Endodermal cell (in vitro differentiated cells): ENCODE data around the gene CD40LG. TPM values are rescaled to one million over a fixed set of nuclear protein-coding genes. Genes with fewer than 3 reads are reported as not detected.

Experiments
- DNase-seq: peaks from one replicate; pipeline ENCODE4 v3.0.0-alpha.2; 2017
- H3K27ac ChIP-seq: 2 replicates; pipeline ENCODE4 v1.5.1; 2013; ENCODE audit warnings: mild to moderate bottlenecking, low read depth, low read length, moderate library complexity
- H3K27me3 ChIP-seq: 2 replicates; pipeline ENCODE4 v1.6.1; 2013; ENCODE audit warnings: mild to moderate bottlenecking, low read length, moderate library complexity; ENCODE audit not compliant: insufficient read depth, control insufficient read depth, poor library complexity, severe bottlenecking
- H3K36me3 ChIP-seq: 2 replicates; pipeline ENCODE4 v1.7.0; 2013; ENCODE audit warnings: mild to moderate bottlenecking, low read length, moderate library complexity; ENCODE audit not compliant: control insufficient read depth, insufficient read depth
- H3K4me1 ChIP-seq: one replicate; pipeline ENCODE4 v1.7.0; 2013; ENCODE audit warnings: low read length; ENCODE audit not compliant: control insufficient read depth, insufficient read depth
- H3K4me3 ChIP-seq: 2 replicates; pipeline ENCODE4 v1.5.1; 2013; ENCODE audit warnings: mild to moderate bottlenecking, low read length, moderate library complexity
- H3K9ac ChIP-seq: 2 replicates; pipeline ENCODE4 v1.6.1; 2013; ENCODE audit warnings: mild to moderate bottlenecking, low read length, moderate library complexity; ENCODE audit not compliant: poor library complexity, severe bottlenecking; ENCODE audit errors: extremely low read depth
- H3K9me3 ChIP-seq: 2 replicates; pipeline ENCODE4 v1.6.1; 2013; ENCODE audit warnings: mild to moderate bottlenecking, low read length, moderate library complexity; ENCODE audit not compliant: control insufficient read depth
- H3K27ac Mint-ChIP-seq: 2 replicates; pipeline ENCODE4 v1.8.0; 2020; ENCODE audit warnings: mixed read lengths
- H3K27me3 Mint-ChIP-seq: 2 replicates; pipeline ENCODE4 v1.8.0; 2021; ENCODE audit warnings: mild to moderate bottlenecking, mixed read lengths; ENCODE audit not compliant: insufficient read depth
- H3K36me3 Mint-ChIP-seq: 2 replicates; pipeline ENCODE4 v1.8.0; 2020; ENCODE audit warnings: low read depth, mixed read lengths
- H3K4me1 Mint-ChIP-seq: 2 replicates; pipeline ENCODE4 v1.8.0; 2020; ENCODE audit warnings: mixed read lengths
- H3K4me3 Mint-ChIP-seq: 2 replicates; pipeline ENCODE4 v1.8.0; 2020; ENCODE audit warnings: mild to moderate bottlenecking, moderate library complexity, mixed read lengths
- H3K9me3 Mint-ChIP-seq: 2 replicates; pipeline ENCODE4 v1.8.0; 2020; ENCODE audit warnings: mild to moderate bottlenecking, mixed read lengths
- WGBS, 2 experiments: methylation state at CpG; one replicate each; pipeline versions ENCODE4 v1.1.5 to v1.1.7; 2013; ENCODE audit warnings: missing lambda C conversion rate in 2 of 2, mixed read lengths in 1 of 2; ENCODE audit not compliant: insufficient coverage in 1 of 2, insufficient read length in 1 of 2; 5-methylcytosine and 5-hydroxymethylcytosine counted together
- total RNA-seq, 2 donors: library from RNA; stranded (reverse); fragmentation: NEBNext Ultra II Directional in 1 of 2; extraction: Animal tissue kit (Norgen Biotek cat#: 25700) in 1 of 2; gene quantifications; 2 replicates in 1 of 2; 3 replicates in 1 of 2; pipeline ENCODE4 v1.2.1, GENCODE V29; 2021
- TF ChIP-seq, protein P1 (sequence below): fragments of 200-600 bp; sonication (generic); conservative IDR thresholded peaks from 2 replicates; pipeline ENCODE4 v1.5.0; 2021; ENCODE audit warnings: antibody characterized with exemption, mild to moderate bottlenecking

CD40LG gene
- total RNA-seq, 2 donors from 2014 or later = not detected

DNA sequence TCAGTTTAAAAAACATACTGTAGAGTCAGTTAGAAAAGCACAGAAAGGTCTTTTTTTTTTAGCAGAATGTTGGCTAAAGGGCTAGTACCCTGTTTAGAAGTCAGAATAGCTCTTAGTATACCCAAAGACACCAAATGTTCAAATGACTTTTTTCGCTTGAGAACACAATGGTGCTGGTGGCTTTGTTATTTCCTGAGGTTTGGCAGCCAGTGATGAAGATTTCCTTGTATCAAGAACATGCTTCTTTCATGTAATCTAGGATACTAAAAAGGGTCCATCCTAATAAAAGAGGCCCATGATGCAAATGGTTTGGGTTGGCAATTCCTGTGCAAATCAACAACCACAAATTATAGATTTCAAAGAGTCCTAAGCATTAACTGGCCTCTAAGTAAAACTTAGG lies 21.1 kb upstream of the CD40LG start:
- Histone ChIP-seq H3K27me3 (no peaks in the 10 kb centered on the region), H3K36me3 (no peaks in the 10 kb centered on the region), H3K27ac (no peak overlapping the region), H3K4me3 (no peak overlapping the region), H3K9ac (no peak overlapping the region), H3K9me3 (no peaks in the 10 kb centered on the region), H3K4me1 (no peaks in the 10 kb centered on the region)
- Mint-ChIP-seq H3K4me3 (no peak overlapping the region), H3K27ac (no peak overlapping the region), H3K36me3 (no peaks in the 10 kb centered on the region), H3K9me3 (peaks cover 56% of the 10 kb centered on the region), H3K27me3 (peaks cover 1% of the 10 kb centered on the region), H3K4me1 (peaks cover 5% of the 10 kb centered on the region)
- TF ChIP-seq, protein P1, sequence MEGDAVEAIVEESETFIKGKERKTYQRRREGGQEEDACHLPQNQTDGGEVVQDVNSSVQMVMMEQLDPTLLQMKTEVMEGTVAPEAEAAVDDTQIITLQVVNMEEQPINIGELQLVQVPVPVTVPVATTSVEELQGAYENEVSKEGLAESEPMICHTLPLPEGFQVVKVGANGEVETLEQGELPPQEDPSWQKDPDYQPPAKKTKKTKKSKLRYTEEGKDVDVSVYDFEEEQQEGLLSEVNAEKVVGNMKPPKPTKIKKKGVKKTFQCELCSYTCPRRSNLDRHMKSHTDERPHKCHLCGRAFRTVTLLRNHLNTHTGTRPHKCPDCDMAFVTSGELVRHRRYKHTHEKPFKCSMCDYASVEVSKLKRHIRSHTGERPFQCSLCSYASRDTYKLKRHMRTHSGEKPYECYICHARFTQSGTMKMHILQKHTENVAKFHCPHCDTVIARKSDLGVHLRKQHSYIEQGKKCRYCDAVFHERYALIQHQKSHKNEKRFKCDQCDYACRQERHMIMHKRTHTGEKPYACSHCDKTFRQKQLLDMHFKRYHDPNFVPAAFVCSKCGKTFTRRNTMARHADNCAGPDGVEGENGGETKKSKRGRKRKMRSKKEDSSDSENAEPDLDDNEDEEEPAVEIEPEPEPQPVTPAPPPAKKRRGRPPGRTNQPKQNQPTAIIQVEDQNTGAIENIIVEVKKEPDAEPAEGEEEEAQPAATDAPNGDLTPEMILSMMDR = no peak
- WGBS, 2 experiments = no CpG with 5 or more reads among the region's 1 CpG
- no peak for DNase-seq

DNA sequence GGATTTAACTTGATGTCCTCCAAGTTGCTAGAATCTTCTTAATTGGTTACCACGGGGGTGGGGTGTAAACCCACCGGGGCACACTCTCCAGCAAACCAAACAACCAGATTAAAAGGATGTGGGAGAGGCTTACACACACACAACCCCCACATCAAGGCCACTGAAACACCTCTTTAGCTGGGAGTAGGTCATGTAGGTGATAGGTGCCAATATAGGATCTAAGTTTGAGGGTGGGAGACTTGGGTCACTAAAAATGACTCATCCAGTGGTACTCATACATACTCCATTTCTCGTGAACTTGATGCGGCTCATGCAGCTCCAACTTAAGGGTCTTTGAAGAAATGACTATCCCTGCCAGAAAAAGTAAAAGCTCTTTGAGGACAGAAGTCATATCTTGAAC lies 20.5 kb upstream of the CD40LG start:
- no peak overlapping the region for H3K27ac Mint-ChIP-seq
- H3K9me3 Mint-ChIP-seq = peaks cover 55% of the 10 kb centered on the region
- WGBS, 2 experiments = 96% methylated on average over 3 of the region's 4 CpGs; no CpG with 5 or more reads in 1 of the 2 experiments
- TF ChIP-seq, protein P1 = no peak
- Histone ChIP-seq H3K9ac (no peak overlapping the region), H3K4me1 (no peaks in the 10 kb centered on the region), H3K9me3 (no peaks in the 10 kb centered on the region), H3K4me3 (no peak overlapping the region), H3K27me3 (no peaks in the 10 kb centered on the region), H3K36me3 (no peaks in the 10 kb centered on the region), H3K27ac (no peak overlapping the region)
- H3K27me3 Mint-ChIP-seq = peaks cover 1% of the 10 kb centered on the region
- H3K36me3 Mint-ChIP-seq = no peaks in the 10 kb centered on the region
- DNase-seq = no peak
- H3K4me1 Mint-ChIP-seq = peaks cover 5% of the 10 kb centered on the region
- H3K4me3 Mint-ChIP-seq = no peak overlapping the region

DNA sequence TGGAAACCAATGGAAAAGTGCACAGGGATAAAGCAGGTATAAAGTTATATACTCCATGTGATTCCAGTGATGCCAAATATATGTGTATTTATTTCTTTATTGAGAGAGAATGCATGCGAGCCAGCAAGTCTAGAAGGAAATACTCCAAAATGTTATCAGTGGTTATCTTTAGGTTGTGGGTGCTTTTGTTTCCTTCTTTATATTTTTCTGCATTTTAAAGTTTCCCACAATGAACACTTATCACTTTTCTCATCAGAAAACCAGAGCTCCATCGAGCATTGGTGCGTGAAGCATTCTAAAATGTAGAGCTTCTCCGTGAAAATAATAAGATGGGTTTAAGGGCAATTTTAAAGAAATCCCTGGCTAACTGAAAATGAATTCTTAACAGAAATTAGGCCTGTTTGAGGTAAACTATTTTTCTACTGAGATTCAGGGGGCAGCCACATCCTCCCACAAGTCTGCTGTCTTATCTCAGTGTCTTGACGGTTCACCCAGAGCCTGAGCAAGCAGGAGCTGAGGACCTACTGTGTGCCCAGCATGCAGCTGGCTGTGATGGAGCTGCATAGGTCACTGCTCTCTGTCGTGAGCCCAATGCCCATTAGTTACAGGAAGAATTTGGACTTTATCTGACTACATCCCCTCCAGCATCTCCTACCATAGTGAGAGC lies 18.7 kb upstream of the CD40LG start:
- peaks cover 5% of the 10 kb centered on the region for H3K4me1 Mint-ChIP-seq
- H3K27me3 ChIP-seq = no peaks in the 10 kb centered on the region
- no peaks in the 10 kb centered on the region for H3K36me3 Mint-ChIP-seq
- no peaks in the 10 kb centered on the region for H3K9me3 ChIP-seq
- 83 to 93% methylated on average over 1 to 4 of the region's 6 CpGs for WGBS, 2 experiments
- no peaks in the 10 kb centered on the region for H3K4me1 ChIP-seq
- H3K4me3 Mint-ChIP-seq = no peak overlapping the region
- no peak overlapping the region for H3K4me3 ChIP-seq
- H3K9ac ChIP-seq = no peak overlapping the region
- H3K27me3 Mint-ChIP-seq = peaks cover 1% of the 10 kb centered on the region
- DNase-seq = no peak
- H3K36me3 ChIP-seq = no peaks in the 10 kb centered on the region
- no peak overlapping the region for H3K27ac Mint-ChIP-seq
- no peak overlapping the region for H3K27ac ChIP-seq
- TF ChIP-seq, protein P1 = no peak
- peaks cover 50% of the 10 kb centered on the region for H3K9me3 Mint-ChIP-seq
